Medulla oblongata (tissue), 1 donor: ENCODE measurements around the gene DIP2B.
A peak's percentile ranks its signal among the peaks of the same experiment; 100 is the strongest.
"Not testable (repeated sequence)": the region's sequence is repeated elsewhere in the genome, so short reads cannot be mapped to it uniquely, and the experiment has no call there.

Experiments
- DNase-seq: peaks from one replicate; pipeline ENCODE4 v3.0.0-alpha.2; 2015; ENCODE audit errors: extremely low spot score

Gene DIP2B

DNA sequence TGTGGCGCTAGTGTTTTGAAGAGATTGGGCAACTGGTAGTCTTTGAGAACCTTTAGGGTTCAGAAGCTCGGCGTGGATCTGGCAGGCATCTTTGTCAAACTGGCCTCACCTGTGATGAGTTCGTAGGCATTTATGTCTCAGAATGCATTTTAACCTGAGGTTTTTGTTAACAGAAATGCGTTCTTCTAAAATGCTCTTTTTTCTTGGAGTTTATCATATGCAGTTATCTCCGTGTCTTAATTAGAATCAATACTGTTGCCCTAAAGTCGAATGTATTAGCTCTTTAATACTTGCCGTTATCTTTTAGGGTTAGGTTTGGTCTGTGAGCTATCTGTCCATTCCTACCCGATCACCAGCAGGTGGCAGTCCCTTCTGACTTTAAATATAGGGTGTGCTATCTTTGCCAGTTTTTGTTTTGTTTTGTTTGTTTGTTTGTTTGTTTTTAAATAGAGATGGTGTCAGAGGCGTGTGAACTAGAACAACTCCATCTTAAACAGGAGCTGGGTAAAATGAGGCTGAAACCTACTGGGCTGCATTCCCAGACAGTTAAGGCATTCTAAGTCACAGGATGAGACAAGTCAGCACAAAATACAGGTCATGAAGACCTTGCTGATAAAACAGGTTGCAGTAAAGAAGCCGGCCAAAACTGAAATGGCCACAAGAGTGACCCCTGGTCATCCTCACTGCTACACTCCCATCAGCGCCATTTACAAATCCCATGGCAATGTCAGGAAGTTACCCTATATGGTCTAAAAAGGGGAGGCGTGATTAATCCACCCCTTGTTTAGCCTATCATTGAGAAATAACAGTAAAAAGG is 260.5 kb downstream of the DIP2B start:
- peak; percentile 81 for DNase-seq

DNA sequence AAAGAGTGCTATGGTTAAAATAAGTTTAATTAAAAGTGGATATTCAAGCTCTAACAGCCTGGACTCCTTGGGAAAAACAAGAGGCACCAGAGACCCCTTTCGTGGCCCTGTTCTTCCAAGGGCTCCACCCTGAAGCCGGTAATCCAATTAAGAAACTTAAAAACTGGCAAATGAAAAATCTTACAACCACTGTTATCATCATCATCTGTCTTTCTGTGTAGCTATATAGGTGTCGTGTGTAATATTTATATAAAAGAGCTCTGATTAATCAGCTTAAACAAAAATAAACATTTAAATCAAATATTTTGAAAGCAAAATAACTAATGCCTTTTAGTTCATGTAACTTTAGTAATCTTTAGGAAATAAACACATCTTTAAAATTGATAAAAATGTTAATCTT is 263.6 kb downstream of the DIP2B start:
- DNase-seq, result no peak

DNA sequence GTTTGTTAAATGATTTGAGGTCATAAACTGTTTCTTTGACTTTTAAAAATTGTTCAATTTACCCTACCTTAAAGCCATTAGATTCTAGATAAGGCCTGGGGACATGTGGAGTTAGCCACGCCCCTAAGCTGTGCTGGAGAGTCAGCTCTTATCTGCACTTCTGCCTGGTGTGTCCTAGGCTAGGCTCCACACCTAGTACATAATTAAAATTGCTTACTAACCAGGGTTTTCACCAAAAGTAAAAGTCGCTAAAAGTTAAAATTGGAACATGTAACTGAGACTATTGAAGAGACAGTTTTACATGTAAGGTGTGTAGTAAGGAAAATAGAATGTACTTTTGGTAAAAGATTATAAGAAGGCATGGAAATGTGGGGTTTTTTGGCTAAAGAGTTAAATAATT is 264.0 kb downstream of the DIP2B start:
- not testable (repeated sequence) for DNase-seq

DNA sequence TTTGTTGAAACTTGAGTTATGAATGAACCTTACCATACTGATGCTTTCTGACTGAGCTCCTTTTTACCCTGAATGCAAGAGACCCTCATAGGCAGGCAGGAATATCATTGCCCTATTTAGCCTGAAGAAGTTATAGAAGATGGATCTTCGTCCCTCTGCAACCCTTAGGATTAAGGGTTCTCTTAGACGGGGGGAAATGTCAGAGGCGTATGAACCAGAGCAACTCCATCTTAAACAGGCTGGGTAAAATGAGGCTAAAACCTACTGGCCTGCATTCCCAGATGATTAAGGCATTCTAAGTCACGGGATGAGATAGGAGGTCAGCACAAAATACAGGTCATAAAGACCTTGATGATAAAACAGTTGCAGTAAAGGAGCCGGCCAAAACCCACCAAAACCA is 266.6 kb downstream of the DIP2B start:
- no peak for DNase-seq

DNA sequence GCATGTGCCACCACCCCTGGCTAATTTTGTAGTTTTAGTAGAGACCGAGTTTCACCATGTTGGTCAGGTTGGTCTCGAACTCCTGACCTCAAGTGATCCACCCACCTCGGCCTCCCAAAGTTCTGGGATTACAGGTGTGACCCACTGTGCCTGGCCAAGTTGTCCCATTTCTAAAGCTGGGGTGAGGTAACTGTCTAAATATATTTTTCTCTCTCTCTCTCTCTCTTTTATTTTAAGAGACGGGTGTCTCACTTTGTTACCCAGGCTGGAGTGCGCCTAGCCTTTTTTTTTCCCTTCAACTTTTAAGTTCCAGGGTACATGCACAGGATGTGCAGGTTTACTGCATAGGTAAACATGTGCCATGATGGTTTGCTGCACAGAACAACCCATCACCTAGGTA is 267.7 kb downstream of the DIP2B start:
- no peak for DNase-seq

DNA sequence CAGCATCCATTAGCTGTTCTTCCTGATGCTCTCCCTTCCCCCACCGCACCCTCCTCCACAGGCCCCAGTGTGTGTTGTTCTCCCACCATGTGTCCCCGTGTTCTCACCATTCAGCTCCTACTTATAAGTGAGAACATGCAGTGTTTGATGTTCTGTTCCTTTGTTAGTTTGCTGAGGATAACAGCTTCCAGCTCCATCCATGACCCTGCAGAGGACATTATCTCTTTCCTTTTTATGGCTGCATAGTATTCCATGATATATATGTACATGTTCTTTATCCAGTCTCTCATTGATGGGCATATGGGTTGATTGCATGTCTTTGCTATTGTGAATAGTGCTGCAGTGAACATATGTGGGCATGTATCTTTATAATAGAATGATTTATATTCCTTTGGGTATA is 268.1 kb downstream of the DIP2B start:
- DNase-seq, result no peak

DNA sequence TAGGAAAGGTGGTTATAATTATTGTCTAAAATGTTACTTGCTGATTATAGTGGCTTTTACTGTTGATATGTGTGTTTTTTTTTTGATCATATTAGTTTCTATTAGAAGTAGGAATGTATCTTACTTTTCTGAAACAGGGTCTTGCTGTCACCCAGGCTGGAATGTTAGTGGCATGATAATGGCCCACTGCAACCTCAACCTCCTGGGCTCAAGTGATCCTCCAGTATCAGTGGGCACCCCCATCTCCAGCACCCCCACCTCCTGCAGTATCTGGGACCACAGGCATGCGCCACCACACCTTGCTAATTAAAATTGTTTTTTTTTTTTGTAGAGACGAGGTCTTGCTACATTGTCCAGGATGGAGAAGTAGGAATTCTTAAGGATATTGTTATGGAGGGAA is 270.5 kb downstream of the DIP2B start:
- no peak for DNase-seq

DNA sequence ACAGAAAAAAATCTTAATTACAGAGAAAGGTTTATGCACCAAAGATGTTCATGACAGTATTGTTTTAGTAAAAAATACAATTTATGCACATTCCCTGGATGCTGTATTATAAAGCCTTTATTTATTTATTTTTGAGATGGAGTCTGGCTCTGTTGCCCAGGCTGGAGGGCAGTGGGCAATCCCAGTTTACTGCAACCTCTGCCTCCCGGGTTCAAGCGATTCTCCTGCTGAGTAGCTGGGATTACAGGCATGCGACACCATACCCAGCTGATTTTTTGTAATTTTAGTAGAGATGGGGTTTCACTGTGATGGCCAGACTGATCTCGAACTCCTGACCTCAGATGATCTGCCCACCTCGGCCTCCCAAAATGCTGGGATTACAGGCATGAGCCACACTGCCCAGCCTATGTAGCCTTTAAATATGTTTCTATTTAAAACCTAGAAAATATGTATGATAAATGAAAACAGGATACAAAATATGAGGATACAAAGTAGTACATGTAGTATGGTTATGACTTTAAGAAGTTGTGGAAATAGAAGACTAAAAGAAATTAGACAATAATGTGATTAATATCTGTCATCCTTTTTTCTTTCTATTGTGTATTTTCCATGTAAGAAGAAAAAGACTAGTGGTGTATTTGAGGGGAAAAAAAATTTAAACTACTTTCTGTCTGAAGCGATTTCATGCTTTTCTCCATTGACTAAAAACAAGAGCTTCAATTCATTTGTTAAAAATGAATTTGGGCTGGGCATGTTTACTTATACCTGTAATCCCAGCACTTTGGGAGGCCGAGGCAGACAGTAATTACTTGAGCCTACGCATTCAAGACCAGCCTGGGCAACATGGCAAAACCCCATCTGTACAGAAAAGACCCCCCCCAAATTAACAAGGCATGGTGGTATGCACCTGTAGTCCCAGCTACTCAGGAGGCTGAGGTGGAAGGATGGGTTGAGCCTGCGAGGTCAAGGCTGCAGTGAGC is 272.3 kb downstream of the DIP2B start:
- no peak for DNase-seq

DNA sequence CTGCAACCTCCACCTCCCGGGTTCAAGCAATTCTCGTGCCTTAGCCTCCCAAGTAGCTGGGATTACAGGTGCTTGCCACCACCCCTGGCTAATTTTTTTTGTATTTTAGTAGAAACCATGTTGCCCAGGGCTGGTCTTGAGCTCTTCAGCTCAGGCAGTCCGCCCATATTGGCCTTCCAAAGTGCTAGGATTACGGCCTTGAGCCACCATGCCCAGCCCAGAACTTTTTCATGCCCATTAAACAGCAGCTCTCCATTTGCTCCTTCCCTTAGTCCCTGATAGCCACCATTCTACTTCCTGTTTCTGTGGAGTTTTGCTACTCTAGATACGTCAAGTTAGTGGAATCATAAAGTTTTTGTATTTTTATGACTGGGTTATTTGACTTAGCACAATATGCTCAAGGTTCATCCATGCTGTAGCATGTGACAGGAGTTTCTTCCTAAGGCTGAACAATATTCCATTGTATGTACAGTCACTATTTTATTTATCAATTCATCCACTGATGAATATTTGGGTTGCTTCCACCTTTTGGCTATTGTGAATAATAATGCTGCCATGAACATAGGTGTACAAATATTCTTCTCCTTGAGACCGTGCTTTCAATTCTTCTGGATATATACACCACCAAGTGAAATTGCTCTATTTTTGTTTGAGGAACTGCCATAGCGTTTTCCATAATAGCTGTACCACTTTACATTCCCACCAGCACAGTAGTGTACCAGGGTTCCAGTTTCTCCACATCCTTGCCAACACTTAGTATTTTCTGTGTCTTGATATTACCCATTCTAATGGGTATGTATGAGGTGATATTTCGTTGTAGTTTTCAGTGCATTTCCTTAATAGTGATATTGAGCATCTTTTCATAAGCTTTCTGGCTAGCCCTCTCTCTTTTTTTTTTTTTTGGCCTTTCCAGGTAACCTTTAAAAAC is 274.1 kb downstream of the DIP2B start:
- DNase-seq, result no peak

DNA sequence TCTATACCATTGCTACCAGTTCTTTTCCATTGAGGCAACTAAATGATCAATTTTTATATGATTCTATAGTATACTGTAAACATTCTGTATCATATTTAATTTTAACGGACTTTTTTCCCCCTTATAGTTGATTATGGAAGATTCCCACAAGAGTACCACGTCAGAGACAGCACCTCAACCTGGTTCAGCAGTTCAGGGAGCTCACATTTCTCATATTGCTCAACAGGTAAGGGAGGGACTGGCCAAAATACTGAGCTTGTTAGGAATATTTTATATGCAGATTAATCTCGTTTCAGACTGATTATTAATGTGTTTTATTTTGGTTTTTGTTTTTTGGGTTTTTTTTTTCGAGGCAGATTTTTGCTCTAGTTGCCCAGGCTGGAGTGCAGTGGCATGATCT is 275.2 kb downstream of the DIP2B start:
- DNase-seq, result no peak

DNA sequence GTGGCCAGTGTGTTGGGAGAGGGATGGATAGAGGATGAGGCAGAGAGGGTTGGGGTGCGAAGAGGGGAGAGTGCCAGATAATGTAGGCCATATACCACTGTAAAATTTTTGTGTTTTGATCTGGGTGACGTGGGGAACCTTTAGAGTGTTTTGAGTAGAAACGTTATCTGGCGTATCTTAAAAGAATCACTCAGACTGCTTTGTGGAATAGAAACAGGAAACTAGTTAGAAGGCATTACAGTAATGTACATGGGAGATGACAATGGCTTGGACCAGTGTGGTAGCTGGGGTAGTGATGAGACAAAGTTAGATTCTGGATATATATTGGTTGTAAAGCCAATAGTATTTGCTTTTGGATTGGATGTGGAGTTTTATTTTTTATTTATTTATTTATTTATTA is 279.7 kb downstream of the DIP2B start:
- no peak for DNase-seq

DNA sequence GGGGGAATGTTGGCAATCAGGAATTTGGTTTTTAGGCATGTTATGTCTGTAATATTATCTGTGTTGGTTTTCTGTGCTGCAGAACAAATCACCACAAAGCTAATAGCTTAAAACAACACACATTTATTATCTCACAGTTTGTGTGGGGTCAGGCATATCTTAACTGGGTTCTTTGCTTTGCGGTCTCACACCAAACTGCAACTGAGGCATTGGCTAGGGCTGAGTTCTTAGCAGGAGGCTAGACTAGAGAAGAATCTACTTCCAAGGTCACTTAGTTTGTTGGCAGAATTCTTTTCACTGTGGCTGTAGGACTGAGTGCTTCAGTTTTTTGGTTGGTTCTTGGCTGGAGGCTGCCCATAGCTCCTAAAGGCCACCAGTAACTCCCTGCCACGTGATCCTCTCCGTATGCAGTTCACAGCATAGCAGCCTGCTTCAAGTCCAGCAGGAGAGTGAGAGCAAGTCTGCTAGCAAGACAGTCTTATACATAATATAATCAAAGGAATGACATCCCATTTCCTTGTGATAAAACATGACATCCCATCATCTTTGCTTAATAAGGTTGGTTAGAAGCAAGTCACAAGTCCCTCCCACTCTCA is 280.7 kb downstream of the DIP2B start:
- no peak for DNase-seq

DNA sequence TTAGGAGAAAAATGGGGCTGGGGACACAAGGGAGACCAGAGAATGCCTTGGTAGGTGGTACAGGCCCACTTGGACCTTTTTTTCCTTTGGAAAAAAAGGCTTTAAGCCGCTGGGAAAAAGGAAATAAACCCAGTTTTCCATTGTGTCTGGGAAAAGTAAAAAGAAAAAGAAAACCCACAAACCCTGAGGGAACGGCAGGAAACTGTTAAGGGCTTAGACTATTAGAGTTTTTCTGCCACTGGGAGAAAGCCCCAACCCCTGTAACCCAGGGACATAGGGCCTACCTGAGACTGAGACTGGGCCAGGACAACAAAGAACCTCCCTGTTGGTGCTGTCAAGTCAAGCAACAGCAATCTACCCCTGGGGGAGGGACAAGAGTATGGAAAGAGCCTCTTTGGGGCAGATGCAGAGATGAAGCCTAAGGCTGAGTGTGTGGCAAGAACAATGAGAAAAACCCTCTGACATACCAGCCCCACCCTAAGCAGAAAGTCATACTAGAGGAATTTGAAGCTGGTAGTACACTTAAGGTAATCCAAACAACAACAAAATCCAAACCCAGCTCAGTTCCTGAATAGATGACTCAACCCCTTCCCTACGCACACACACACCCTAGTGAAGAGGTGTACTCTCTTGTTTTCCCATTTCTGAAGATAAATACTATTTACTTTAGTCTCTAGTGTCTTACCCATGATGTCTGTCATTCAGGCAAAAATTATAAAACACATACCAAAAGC is 281.9 kb downstream of the DIP2B start:
- DNase-seq, result no peak

DNA sequence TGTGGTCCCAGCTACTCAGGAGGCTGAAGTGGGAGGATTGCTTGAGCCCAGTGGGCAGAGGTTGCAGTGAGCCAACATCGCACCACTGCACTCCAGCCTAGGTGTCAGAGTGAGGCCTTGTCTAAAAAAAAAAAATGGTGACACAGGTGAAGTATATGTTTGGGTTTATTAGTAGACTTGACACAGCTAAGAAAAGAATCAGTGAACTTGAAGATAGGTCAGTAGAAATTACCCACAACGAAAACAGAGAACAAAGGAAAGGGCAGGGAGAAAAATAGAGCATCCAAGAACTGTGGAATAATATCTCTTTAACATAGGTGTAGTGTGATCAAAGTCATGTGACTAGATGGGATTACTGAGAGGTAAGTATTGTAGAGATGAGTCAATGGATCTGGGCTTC is 282.8 kb downstream of the DIP2B start:
- no peak for DNase-seq

DNA sequence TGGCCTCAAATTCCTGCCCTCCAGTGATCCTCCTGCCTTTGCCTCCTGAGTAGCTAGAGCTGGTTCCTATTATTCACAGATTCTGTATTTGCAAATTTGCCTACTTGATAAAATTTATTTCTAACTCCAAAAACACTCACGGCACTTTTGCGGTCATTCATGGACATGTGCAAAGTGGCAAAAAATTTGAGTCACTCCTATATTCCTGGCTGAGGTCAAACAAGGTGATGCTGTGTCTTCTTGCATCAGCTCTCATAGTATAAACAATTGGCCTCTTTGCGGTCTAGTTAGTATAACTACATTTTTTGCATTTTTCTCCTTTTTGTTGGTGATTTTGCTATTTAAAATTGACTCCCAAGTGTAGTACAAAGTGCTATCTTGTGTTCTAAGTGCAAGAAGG is 283.8 kb downstream of the DIP2B start:
- no peak for DNase-seq

DNA sequence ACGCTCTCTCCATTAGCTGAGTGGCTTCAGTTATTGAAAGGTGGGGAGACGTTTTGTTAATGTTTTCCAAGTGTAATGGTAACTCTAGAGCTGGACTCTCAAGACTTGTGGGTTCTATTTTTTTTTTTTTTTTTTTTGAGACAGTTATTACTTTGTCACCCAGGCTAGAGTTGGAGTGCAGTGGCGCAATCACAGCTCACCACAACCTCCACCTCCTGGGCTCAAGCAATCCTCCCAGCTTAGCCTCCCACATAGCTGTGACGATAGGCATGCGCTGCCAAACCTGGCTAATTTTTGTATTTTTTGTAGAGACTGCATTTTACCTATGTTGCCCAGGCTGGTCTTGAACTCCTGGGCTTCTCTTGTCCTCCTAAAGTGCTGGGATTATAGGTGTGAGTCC is 285.3 kb downstream of the DIP2B start:
- DNase-seq, result no peak
